A549 (cell line): ENCODE measurements around the gene TMEM238.
A peak's percentile ranks its signal among the peaks of the same experiment; 100 is the strongest.

ENCODE experiments used
- CEBPB ChIP-seq, 2 experiments: fragments of >200 bp in 1 of 2; sonication (Bioruptor Twin) in 1 of 2; formaldehyde crosslinking in 1 of 2; IDR thresholded peaks; 2 replicates each; pipeline ENCODE4 v1.6.1; 2012 to 2016
- CHD2 ChIP-seq: fragments of 150-350 bp; IDR thresholded peaks from 2 replicates; pipeline ENCODE4 v1.6.1; 2014; ENCODE audit warnings: low read length; ENCODE audit not compliant: partially characterized antibody
- HDAC2 ChIP-seq: fragments of 200-600 bp; sonication (generic); IDR thresholded peaks from 2 replicates; pipeline ENCODE4 v1.6.1; 2016
- PHF8 ChIP-seq: fragments of 200-600 bp; sonication (generic); IDR thresholded peaks from 2 replicates; pipeline ENCODE4 v1.6.1; 2016; ENCODE audit warnings: low read depth, mild to moderate bottlenecking, antibody characterized with exemption, moderate library complexity, borderline replicate concordance
- POLR2A ChIP-seq: IDR thresholded peaks from 2 replicates; pipeline ENCODE4 v1.6.1; 2012; ENCODE audit warnings: mild to moderate bottlenecking, low read length
- POLR2AphosphoS2 ChIP-seq: conservative IDR thresholded peaks from 2 replicates; pipeline ENCODE4 v1.6.1; 2012; ENCODE audit warnings: low read length, improper control_type of control experiment, inconsistent platforms
- RFX5 ChIP-seq: fragments of 450-650 bp; IDR thresholded peaks from 2 replicates; pipeline ENCODE4 v1.7.1; 2014; ENCODE audit warnings: antibody characterized with exemption, mild to moderate bottlenecking, moderate library complexity
- SMC3 ChIP-seq: fragments of >200 bp; sonication (Bioruptor Twin); formaldehyde crosslinking; IDR thresholded peaks from 3 replicates; pipeline ENCODE4 v1.6.1; 2018; ENCODE audit warnings: inconsistent platforms
- TF ChIP-seq, protein P1 (sequence below): fragments of >200 bp; sonication (Bioruptor Twin); formaldehyde crosslinking; IDR thresholded peaks from 3 replicates; pipeline ENCODE4 v1.5.1; 2016
- TF ChIP-seq, protein P2 (sequence below): fragments of 250-450 bp; sonication (Bioruptor Pico); IDR thresholded peaks from 2 replicates; pipeline ENCODE4 v1.5.0; 2021; ENCODE audit warnings: mild to moderate bottlenecking, moderate library complexity, borderline replicate concordance
- TF ChIP-seq, protein P3 (sequence below): fragments of 450-650 bp; IDR thresholded peaks from 2 replicates; pipeline ENCODE4 v1.6.1; 2014; ENCODE audit warnings: antibody characterized with exemption
- TF ChIP-seq, protein P4 (sequence below): fragments of 200-600 bp; sonication (generic); IDR thresholded peaks from 2 replicates; pipeline ENCODE4 v1.6.1; 2016; ENCODE audit warnings: antibody characterized with exemption, mild to moderate bottlenecking, moderate library complexity

DNA sequence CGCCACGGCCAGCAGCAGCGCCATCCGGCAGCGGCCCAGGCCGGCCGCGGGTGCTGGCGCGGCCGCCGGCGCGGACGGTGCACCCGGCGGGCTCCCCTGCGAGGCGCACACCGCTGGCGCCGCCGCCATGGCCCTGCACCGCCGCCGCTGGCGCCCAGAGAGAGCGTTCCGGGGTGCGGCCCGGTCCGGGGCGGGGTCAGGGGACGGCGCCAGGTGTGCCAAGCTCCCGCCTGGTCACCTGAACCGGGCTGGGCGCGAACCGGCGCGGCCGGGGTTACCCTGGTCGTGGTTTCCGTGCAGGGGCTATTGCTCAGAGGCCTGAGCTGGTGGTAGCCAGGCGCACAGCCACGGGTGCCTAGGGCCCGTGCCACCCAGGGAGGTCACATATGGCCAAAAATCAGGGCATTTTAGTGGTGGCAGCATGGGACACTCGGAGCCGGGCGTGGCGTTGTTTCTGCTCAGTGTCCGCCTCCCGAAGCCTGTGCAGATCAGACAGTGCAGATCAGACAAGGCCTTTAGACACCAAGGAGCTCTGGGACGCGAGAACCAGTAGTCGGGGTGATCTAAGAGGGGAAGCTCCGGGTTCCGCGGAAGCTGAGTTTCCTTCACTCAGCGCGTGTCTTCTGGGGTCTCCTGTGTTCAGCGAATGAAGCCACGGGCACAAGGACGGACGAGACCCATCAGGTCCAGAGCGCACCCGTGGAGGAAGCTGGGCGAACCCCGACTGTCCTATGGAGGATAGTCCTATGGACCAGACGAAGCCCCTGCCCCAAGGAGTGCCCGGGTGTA lies at the start of gene TMEM238:
- TF ChIP-seq CHD2, result no peak
- TF ChIP-seq, protein P1, sequence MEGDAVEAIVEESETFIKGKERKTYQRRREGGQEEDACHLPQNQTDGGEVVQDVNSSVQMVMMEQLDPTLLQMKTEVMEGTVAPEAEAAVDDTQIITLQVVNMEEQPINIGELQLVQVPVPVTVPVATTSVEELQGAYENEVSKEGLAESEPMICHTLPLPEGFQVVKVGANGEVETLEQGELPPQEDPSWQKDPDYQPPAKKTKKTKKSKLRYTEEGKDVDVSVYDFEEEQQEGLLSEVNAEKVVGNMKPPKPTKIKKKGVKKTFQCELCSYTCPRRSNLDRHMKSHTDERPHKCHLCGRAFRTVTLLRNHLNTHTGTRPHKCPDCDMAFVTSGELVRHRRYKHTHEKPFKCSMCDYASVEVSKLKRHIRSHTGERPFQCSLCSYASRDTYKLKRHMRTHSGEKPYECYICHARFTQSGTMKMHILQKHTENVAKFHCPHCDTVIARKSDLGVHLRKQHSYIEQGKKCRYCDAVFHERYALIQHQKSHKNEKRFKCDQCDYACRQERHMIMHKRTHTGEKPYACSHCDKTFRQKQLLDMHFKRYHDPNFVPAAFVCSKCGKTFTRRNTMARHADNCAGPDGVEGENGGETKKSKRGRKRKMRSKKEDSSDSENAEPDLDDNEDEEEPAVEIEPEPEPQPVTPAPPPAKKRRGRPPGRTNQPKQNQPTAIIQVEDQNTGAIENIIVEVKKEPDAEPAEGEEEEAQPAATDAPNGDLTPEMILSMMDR, result no peak; the same call in 2 of the 3 replicates
- TF ChIP-seq, protein P2, sequence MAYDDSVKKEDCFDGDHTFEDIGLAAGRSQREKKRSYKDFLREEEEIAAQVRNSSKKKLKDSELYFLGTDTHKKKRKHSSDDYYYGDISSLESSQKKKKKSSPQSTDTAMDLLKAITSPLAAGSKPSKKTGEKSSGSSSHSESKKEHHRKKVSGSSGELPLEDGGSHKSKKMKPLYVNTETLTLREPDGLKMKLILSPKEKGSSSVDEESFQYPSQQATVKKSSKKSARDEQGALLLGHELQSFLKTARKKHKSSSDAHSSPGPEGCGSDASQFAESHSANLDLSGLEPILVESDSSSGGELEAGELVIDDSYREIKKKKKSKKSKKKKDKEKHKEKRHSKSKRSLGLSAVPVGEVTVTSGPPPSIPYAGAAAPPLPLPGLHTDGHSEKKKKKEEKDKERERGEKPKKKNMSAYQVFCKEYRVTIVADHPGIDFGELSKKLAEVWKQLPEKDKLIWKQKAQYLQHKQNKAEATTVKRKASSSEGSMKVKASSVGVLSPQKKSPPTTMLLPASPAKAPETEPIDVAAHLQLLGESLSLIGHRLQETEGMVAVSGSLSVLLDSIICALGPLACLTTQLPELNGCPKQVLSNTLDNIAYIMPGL (CRISPR knock-in tag), result no peak
- no peak for TF ChIP-seq CEBPB (IDR thresholded peaks at IDR 0.05)
- peak; percentile 25 for TF ChIP-seq POLR2A
- TF ChIP-seq POLR2AphosphoS2, result no peak
- no peak for TF ChIP-seq SMC3
- TF ChIP-seq PHF8, result no peak
- TF ChIP-seq, protein P3, sequence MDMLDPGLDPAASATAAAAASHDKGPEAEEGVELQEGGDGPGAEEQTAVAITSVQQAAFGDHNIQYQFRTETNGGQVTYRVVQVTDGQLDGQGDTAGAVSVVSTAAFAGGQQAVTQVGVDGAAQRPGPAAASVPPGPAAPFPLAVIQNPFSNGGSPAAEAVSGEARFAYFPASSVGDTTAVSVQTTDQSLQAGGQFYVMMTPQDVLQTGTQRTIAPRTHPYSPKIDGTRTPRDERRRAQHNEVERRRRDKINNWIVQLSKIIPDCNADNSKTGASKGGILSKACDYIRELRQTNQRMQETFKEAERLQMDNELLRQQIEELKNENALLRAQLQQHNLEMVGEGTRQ, result no peak
- TF ChIP-seq RFX5, result no peak
- TF ChIP-seq, protein P4, sequence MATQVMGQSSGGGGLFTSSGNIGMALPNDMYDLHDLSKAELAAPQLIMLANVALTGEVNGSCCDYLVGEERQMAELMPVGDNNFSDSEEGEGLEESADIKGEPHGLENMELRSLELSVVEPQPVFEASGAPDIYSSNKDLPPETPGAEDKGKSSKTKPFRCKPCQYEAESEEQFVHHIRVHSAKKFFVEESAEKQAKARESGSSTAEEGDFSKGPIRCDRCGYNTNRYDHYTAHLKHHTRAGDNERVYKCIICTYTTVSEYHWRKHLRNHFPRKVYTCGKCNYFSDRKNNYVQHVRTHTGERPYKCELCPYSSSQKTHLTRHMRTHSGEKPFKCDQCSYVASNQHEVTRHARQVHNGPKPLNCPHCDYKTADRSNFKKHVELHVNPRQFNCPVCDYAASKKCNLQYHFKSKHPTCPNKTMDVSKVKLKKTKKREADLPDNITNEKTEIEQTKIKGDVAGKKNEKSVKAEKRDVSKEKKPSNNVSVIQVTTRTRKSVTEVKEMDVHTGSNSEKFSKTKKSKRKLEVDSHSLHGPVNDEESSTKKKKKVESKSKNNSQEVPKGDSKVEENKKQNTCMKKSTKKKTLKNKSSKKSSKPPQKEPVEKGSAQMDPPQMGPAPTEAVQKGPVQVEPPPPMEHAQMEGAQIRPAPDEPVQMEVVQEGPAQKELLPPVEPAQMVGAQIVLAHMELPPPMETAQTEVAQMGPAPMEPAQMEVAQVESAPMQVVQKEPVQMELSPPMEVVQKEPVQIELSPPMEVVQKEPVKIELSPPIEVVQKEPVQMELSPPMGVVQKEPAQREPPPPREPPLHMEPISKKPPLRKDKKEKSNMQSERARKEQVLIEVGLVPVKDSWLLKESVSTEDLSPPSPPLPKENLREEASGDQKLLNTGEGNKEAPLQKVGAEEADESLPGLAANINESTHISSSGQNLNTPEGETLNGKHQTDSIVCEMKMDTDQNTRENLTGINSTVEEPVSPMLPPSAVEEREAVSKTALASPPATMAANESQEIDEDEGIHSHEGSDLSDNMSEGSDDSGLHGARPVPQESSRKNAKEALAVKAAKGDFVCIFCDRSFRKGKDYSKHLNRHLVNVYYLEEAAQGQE, result no peak
- no peak for TF ChIP-seq HDAC2
